SU-DHL-6 (cell line): ENCODE measurements around the gene ACSM5.

ENCODE experiments used
- CTCF ChIP-seq: fragments of 200-600 bp; sonication (generic); IDR thresholded peaks from one replicate; pipeline ENCODE4 v1.5.1; 2017; ENCODE audit warnings: antibody characterized with exemption, mild to moderate bottlenecking, low read length, moderate library complexity; ENCODE audit not compliant: insufficient read depth, poor library complexity, severe bottlenecking
- EZH2phosphoT487 ChIP-seq: fragments of 200-600 bp; sonication (generic), shearing (Covaris generic); conservative IDR thresholded peaks from 2 replicates; pipeline ENCODE4 v1.6.1; 2018; ENCODE audit warnings: mild to moderate bottlenecking, antibody characterized with exemption, low read length, moderate library complexity, mixed read lengths

GRCh38 chr16:20424129-20424866 lies 15.0 kb downstream of the ACSM5 start:
- TF ChIP-seq CTCF (no peak), EZH2phosphoT487 (no peak)
